Measurements from ENCODE around the gene INTS6. TPM values are rescaled to one million over a fixed set of nuclear protein-coding genes. Genes with fewer than 3 reads are reported as not detected.

Gene INTS6
- total RNA-seq, 4 donors from 2014 or later, result 16.5 to 24.4 (median 18.0) TPM

GRCh38 chr13:51380269-51380668 lies 72.6 kb downstream of the INTS6 start:
- DNase-seq, result no peak
- no peak for TF ChIP-seq POLR2A (IDR thresholded peaks at IDR 0.05)
- no peak for TF ChIP-seq CTCF (IDR thresholded peaks at IDR 0.05 in 4 of 5, conservative IDR thresholded peaks at IDR 0.05 in 1 of 5)
- intact Hi-C loops (cut with DNase I; ENCODE audit: low total_unique reads), result no loop called here
- Histone ChIP-seq H3K36me3 (peaks cover 0 to 46% of the 10 kb centered on the region in 2 donors), H3K4me3 (no peak overlapping the region), H3K4me1 (no peaks in the 10 kb centered on the region), H3K9me3 (no peaks in the 10 kb centered on the region), H3K27ac (no peak overlapping the region), H3K27me3 (no peaks in the 10 kb centered on the region)
- in situ Hi-C loops (cut with MboI; ENCODE audit: low sequenced_read_pairs in 4 of 4), result no loop called here
- no peak for ATAC-seq

- peaks cover 0 to 60% of the 10 kb centered on the region in 2 donors for H3K36me3 ChIP-seq
- in situ Hi-C loops (cut with MboI; ENCODE audit: low sequenced_read_pairs in 4 of 4) (no loop called here), intact Hi-C loops (cut with DNase I; ENCODE audit: low total_unique reads) (no loop called here)
- H3K9me3 ChIP-seq, result no peaks in the 10 kb centered on the region
- no peak overlapping the region for H3K4me3 ChIP-seq
- DNase-seq (no peak), ATAC-seq (no peak)
- no peaks in the 10 kb centered on the region for H3K4me1 ChIP-seq
- no peaks in the 10 kb centered on the region for H3K27me3 ChIP-seq
- no peak overlapping the region for H3K27ac ChIP-seq
- TF ChIP-seq POLR2A (IDR thresholded peaks at IDR 0.05), result no peak
- no peak for TF ChIP-seq CTCF (IDR thresholded peaks at IDR 0.05 in 4 of 5, conservative IDR thresholded peaks at IDR 0.05 in 1 of 5)
Measured at GRCh38 chr13:51373451-51373850, 79.4 kb downstream of the INTS6 start.

GRCh38 chr13:51371768-51372399 lies 81.0 kb downstream of the INTS6 start:
- H3K27me3 ChIP-seq, result no peaks in the 10 kb centered on the region
- DNase-seq, result no peak
- H3K27ac ChIP-seq, result no peak overlapping the region
- no peak for ATAC-seq
- H3K36me3 ChIP-seq, result peaks cover 0 to 59% of the 10 kb centered on the region in 2 donors
- H3K9me3 ChIP-seq, result no peaks in the 10 kb centered on the region
- in situ Hi-C loops (cut with MboI; ENCODE audit: low sequenced_read_pairs in 4 of 4), result no loop called here
- no peak overlapping the region for H3K4me3 ChIP-seq
- H3K4me1 ChIP-seq, result no peaks in the 10 kb centered on the region
- intact Hi-C loops (cut with DNase I; ENCODE audit: low total_unique reads), result no loop called here
- TF ChIP-seq CTCF (IDR thresholded peaks at IDR 0.05 in 4 of 5, conservative IDR thresholded peaks at IDR 0.05 in 1 of 5) (no peak), POLR2A (IDR thresholded peaks at IDR 0.05) (no peak)

GRCh38 chr13:51370811-51371210 lies 82.0 kb downstream of the INTS6 start:
- no peaks in the 10 kb centered on the region for H3K4me1 ChIP-seq
- DNase-seq (no peak), ATAC-seq (no peak)
- intact Hi-C loops (cut with DNase I; ENCODE audit: low total_unique reads), result no loop called here
- peaks cover 0 to 67% of the 10 kb centered on the region in 2 donors for H3K36me3 ChIP-seq
- H3K27me3 ChIP-seq, result no peaks in the 10 kb centered on the region
- in situ Hi-C loops (cut with MboI; ENCODE audit: low sequenced_read_pairs in 4 of 4), result no loop called here
- H3K4me3 ChIP-seq, result no peak overlapping the region
- H3K9me3 ChIP-seq, result no peaks in the 10 kb centered on the region
- no peak for TF ChIP-seq POLR2A (IDR thresholded peaks at IDR 0.05)
- H3K27ac ChIP-seq, result no peak overlapping the region

- DNase-seq, result no peak
- intact Hi-C loops (cut with DNase I; ENCODE audit: low total_unique reads) (no loop called here), in situ Hi-C loops (cut with MboI; ENCODE audit: low sequenced_read_pairs in 4 of 4) (no loop called here)
- Histone ChIP-seq H3K27me3 (no peaks in the 10 kb centered on the region), H3K4me3 (no peak overlapping the region), H3K36me3 (peaks cover 0 to 69% of the 10 kb centered on the region in 2 donors), H3K9me3 (no peaks in the 10 kb centered on the region), H3K4me1 (no peaks in the 10 kb centered on the region), H3K27ac (no peak overlapping the region)
- no peak for ATAC-seq
- TF ChIP-seq CTCF (IDR thresholded peaks at IDR 0.05 in 4 of 5, conservative IDR thresholded peaks at IDR 0.05 in 1 of 5) (no peak), POLR2A (IDR thresholded peaks at IDR 0.05) (no peak)
Measured at GRCh38 chr13:51370116-51370515, 82.7 kb downstream of the INTS6 start.
